ENCODE measurements around the gene PIKFYVE. TPM values are rescaled to one million over a fixed set of nuclear protein-coding genes. Genes with fewer than 3 reads are reported as not detected.
A peak's percentile ranks its signal among the peaks of the same experiment; 100 is the strongest.
"Not testable (repeated sequence)": the region's sequence is repeated elsewhere in the genome, so short reads cannot be mapped to it uniquely, and the experiment has no call there.

Gene PIKFYVE
- polyA plus RNA-seq, 1 donor from 2014 or later: 15.5 TPM

GRCh38 chr2:208267526-208267925, 1.5 kb downstream of the PIKFYVE start:
- Mint-ChIP-seq H3K27ac (peak overlapping the region in 2 of 3 donors; percentile 84 to 95), H3K4me3 (peak overlapping the region; percentile 92 to 98 (median 96)), H3K4me1 (peaks cover 29 to 44% (median 33%) of the 10 kb centered on the region in 3 donors)
- H3K27me3 Mint-ChIP-seq, H3K36me3 Mint-ChIP-seq, H3K9me3 Mint-ChIP-seq: not testable (repeated sequence)

- no peaks in the 10 kb centered on the region for H3K27me3 Mint-ChIP-seq
- peaks cover 27 to 39% (median 31%) of the 10 kb centered on the region in 3 donors for H3K4me1 Mint-ChIP-seq
- peak overlapping the region in 2 of 3 donors; percentile 62 to 84 for H3K27ac Mint-ChIP-seq
- H3K9me3 Mint-ChIP-seq: no peaks in the 10 kb centered on the region
- H3K36me3 Mint-ChIP-seq: peaks cover 4% of the 10 kb centered on the region
- peak overlapping the region; percentile 92 to 98 (median 96) for H3K4me3 Mint-ChIP-seq
Measured at GRCh38 chr2:208268156-208268952, 2.3 kb downstream of the PIKFYVE start.

DNA sequence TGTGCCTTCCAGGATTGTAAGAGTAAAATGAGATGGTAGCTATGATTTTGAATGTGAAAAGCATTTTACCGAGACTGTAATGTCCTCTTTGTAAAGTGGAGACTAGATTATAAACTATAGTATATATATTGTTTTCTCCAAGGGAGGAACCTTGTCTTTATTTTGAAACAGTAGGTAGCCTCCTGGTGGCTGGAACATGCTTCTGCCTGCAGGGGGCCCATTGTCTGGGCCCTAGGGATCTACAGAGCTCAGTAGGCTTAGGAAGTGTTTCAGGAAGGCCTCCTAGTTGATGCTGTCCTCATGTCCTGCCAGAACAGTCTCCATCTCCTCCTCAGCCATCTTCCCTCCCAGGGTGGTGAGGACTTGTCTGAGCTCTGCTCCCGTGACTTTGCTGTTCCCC, 3.0 kb downstream of the PIKFYVE start:
- Mint-ChIP-seq H3K9me3 (no peaks in the 10 kb centered on the region), H3K27me3 (no peaks in the 10 kb centered on the region), H3K36me3 (peaks cover 6% of the 10 kb centered on the region), H3K4me1 (peaks cover 28 to 35% (median 32%) of the 10 kb centered on the region in 3 donors), H3K27ac (peak overlapping the region in 1 of 3 donors; percentile 69), H3K4me3 (peak overlapping the region in 1 of 4 donors; percentile 58)

DNA sequence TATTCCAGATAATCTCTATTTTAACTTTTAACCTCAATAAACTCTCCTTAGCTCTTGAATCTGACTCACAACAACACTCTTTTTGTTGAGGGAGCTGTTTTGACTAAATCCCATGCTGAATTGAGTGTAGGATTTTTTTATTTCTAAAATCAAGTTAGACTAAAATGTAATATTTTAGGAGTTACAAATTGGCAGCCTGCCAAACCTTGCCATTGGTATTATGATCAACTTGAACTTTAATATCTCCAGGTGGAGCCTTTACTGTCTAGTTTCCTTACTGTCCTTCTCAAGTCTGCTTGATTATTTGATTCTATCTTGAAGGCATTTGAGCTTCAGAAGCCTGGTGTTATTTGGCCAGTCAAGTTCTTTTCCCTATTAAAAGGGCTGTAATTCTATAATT, 8.7 kb downstream of the PIKFYVE start:
- peaks cover 13 to 29% (median 20%) of the 10 kb centered on the region in 3 donors for H3K4me1 Mint-ChIP-seq
- no peaks in the 10 kb centered on the region for H3K27me3 Mint-ChIP-seq
- H3K27ac Mint-ChIP-seq: no peak overlapping the region
- H3K4me3 Mint-ChIP-seq: no peak overlapping the region
- peaks cover 0 to 11% (median 0%) of the 10 kb centered on the region in 3 donors for H3K9me3 Mint-ChIP-seq
- H3K36me3 Mint-ChIP-seq: peaks cover 16% of the 10 kb centered on the region

- peak overlapping the region in 1 of 3 donors; percentile 59 for H3K27ac Mint-ChIP-seq
- H3K36me3 Mint-ChIP-seq: peaks cover 14% of the 10 kb centered on the region
- H3K4me3 Mint-ChIP-seq: no peak overlapping the region
- peaks cover 12 to 28% (median 20%) of the 10 kb centered on the region in 3 donors for H3K4me1 Mint-ChIP-seq
- H3K27me3 Mint-ChIP-seq: no peaks in the 10 kb centered on the region
- H3K9me3 Mint-ChIP-seq: peaks cover 0 to 11% (median 0%) of the 10 kb centered on the region in 3 donors
Measured at GRCh38 chr2:208278549-208278948, 12.5 kb downstream of the PIKFYVE start.

- Mint-ChIP-seq H3K4me1 (peaks cover 12 to 26% (median 17%) of the 10 kb centered on the region in 3 donors), H3K27me3 (no peaks in the 10 kb centered on the region), H3K9me3 (peaks cover 0 to 11% (median 0%) of the 10 kb centered on the region in 3 donors), H3K36me3 (peaks cover 10% of the 10 kb centered on the region), H3K4me3 (peak overlapping the region in 1 of 4 donors; percentile 43), H3K27ac (peak overlapping the region in 1 of 3 donors; percentile 57)
Measured at GRCh38 chr2:208279236-208279635, 13.2 kb downstream of the PIKFYVE start.

DNA sequence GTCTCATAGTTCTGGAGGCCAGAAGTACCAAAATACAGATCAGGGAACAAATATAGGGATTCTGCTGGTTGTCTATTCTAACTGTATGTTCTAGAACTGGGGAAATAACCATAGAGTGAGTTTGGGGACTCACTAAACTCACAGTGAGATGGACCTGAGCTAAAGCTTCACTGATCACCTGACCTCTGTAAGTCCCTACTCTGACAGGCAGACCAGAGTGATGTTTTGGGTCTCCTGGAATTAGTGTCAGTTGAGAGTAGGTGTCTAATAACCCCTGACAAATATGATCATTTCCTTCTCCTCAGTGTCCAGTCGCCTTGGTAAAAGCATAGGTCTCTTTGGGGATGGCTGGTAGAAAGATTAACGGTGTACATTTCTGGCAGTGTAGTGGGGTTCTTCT, 14.2 kb downstream of the PIKFYVE start:
- Mint-ChIP-seq H3K9me3 (peaks cover 0 to 11% (median 0%) of the 10 kb centered on the region in 3 donors), H3K4me1 (peaks cover 12 to 24% (median 14%) of the 10 kb centered on the region in 3 donors), H3K27ac (peak overlapping the region in 1 of 3 donors; percentile 46), H3K36me3 (peaks cover 10% of the 10 kb centered on the region), H3K27me3 (no peaks in the 10 kb centered on the region), H3K4me3 (no peak overlapping the region)

GRCh38 chr2:208280933-208281332, 14.9 kb downstream of the PIKFYVE start:
- Mint-ChIP-seq H3K36me3 (peaks cover 10% of the 10 kb centered on the region), H3K9me3 (peaks cover 0 to 11% (median 0%) of the 10 kb centered on the region in 3 donors), H3K27me3 (no peaks in the 10 kb centered on the region), H3K4me1 (peaks cover 12 to 24% (median 16%) of the 10 kb centered on the region in 3 donors), H3K27ac (peak overlapping the region in 1 of 3 donors; percentile 24), H3K4me3 (no peak overlapping the region)

- Mint-ChIP-seq H3K36me3 (peaks cover 14% of the 10 kb centered on the region), H3K27ac (no peak overlapping the region), H3K9me3 (peaks cover 2 to 9% (median 3%) of the 10 kb centered on the region in 3 donors), H3K4me1 (peaks cover 3 to 11% (median 9%) of the 10 kb centered on the region in 3 donors), H3K27me3 (no peaks in the 10 kb centered on the region), H3K4me3 (peak overlapping the region in 1 of 4 donors; percentile 48)
Measured at GRCh38 chr2:208285853-208286252, 19.8 kb downstream of the PIKFYVE start.

GRCh38 chr2:208294482-208295024, 28.5 kb downstream of the PIKFYVE start:
- Mint-ChIP-seq H3K36me3 (peaks cover 22% of the 10 kb centered on the region), H3K9me3 (peaks cover 2 to 10% (median 3%) of the 10 kb centered on the region in 3 donors), H3K4me1 (peaks cover 34 to 43% (median 39%) of the 10 kb centered on the region in 3 donors), H3K27ac (peak overlapping the region; percentile 65 to 86 (median 68)), H3K4me3 (peak overlapping the region in 2 of 4 donors; percentile 41 to 53), H3K27me3 (no peaks in the 10 kb centered on the region)

DNA sequence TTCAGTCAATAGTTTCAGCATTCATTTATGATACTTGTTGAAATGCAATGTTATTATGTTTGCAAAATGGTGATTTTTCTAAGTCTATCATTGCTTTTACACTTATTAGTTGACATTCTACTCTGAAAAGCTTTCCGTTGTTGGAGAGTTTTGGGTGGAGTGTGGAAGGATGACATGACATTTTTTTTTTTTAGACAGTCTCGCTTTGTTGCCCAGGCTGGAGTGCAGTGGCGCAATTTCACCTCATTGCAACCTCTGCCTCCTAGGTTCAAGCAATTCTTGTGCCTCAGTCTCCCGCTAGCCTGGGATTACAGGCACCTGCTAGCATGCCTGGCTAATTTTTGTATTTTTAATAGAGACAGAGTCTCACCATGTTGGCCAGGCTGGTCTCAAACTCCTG, 29.8 kb downstream of the PIKFYVE start:
- Mint-ChIP-seq H3K36me3 (peaks cover 15% of the 10 kb centered on the region), H3K9me3 (peaks cover 0 to under 1% (median 0%) of the 10 kb centered on the region in 3 donors), H3K4me1 (peaks cover 32 to 49% (median 39%) of the 10 kb centered on the region in 3 donors), H3K4me3 (no peak overlapping the region), H3K27me3 (no peaks in the 10 kb centered on the region), H3K27ac (no peak overlapping the region)

- peaks cover 14% of the 10 kb centered on the region for H3K36me3 Mint-ChIP-seq
- H3K4me1 Mint-ChIP-seq: peaks cover 32 to 45% (median 38%) of the 10 kb centered on the region in 3 donors
- no peaks in the 10 kb centered on the region for H3K9me3 Mint-ChIP-seq
- H3K4me3 Mint-ChIP-seq: no peak overlapping the region
- H3K27me3 Mint-ChIP-seq: no peaks in the 10 kb centered on the region
- H3K27ac Mint-ChIP-seq: peak overlapping the region in 1 of 3 donors; percentile 24
Measured at GRCh38 chr2:208296610-208297009, 30.6 kb downstream of the PIKFYVE start.

- peaks cover 10% of the 10 kb centered on the region for H3K36me3 Mint-ChIP-seq
Measured at GRCh38 chr2:208297961-208298360, 31.9 kb downstream of the PIKFYVE start.

GRCh38 chr2:208300847-208301618, 35.0 kb downstream of the PIKFYVE start:
- H3K9me3 Mint-ChIP-seq: peaks cover 0 to under 1% (median 0%) of the 10 kb centered on the region in 3 donors
- H3K27me3 Mint-ChIP-seq: no peaks in the 10 kb centered on the region
- peaks cover 6% of the 10 kb centered on the region for H3K36me3 Mint-ChIP-seq
- H3K4me3 Mint-ChIP-seq: no peak overlapping the region
- peak overlapping the region in 1 of 3 donors; percentile 47 for H3K27ac Mint-ChIP-seq
- H3K4me1 Mint-ChIP-seq: peaks cover 12 to 23% (median 14%) of the 10 kb centered on the region in 3 donors

More at GRCh38 chr2:208297961-208298360, 31.9 kb downstream of the PIKFYVE start:
- Mint-ChIP-seq H3K4me1 (peaks cover 29 to 39% (median 33%) of the 10 kb centered on the region in 3 donors), H3K9me3 (no peaks in the 10 kb centered on the region), H3K4me3 (no peak overlapping the region), H3K27me3 (no peaks in the 10 kb centered on the region), H3K27ac (no peak overlapping the region)
